WTC11 (cell line): ENCODE results near the gene GRK6.

Experiments
- JUN ChIP-seq: sonication (generic); formaldehyde crosslinking; IDR thresholded peaks from 2 replicates; pipeline ENCODE4 v1.8.0; 2023; ENCODE audit warnings: mild to moderate bottlenecking, missing genetic modification reagents
- TEAD1 ChIP-seq: sonication (generic); formaldehyde crosslinking; IDR thresholded peaks from 2 replicates; pipeline ENCODE4 v1.8.0; 2022; ENCODE audit warnings: mild to moderate bottlenecking, missing genetic modification reagents
- ZNF416 ChIP-seq: fragments of 250-450 bp; sonication (Bioruptor Pico); IDR thresholded peaks from 2 replicates; pipeline ENCODE4 v1.9.0; 2021; ENCODE audit warnings: mild to moderate bottlenecking, inconsistent platforms
- TF ChIP-seq, protein P1 (sequence below): fragments of 200-600 bp; IDR thresholded peaks from 2 replicates; pipeline ENCODE4 v1.8.0; 2022; ENCODE audit warnings: antibody characterized with exemption
- TF ChIP-seq, protein P2 (sequence below): sonication (generic); formaldehyde crosslinking; IDR thresholded peaks from 2 replicates; pipeline ENCODE4 v1.8.0; 2022; ENCODE audit warnings: mild to moderate bottlenecking, missing genetic modification reagents
- TF ChIP-seq, protein P3 (sequence below): sonication (generic); formaldehyde crosslinking; IDR thresholded peaks from 2 replicates; pipeline ENCODE4 v1.8.1; 2022; ENCODE audit warnings: missing genetic modification reagents, borderline replicate concordance
- TF ChIP-seq, protein P4 (sequence below): sonication (generic); formaldehyde crosslinking; IDR thresholded peaks from 2 replicates; pipeline ENCODE4 v1.8.1; 2022; ENCODE audit warnings: mild to moderate bottlenecking, missing genetic modification reagents, moderate library complexity, borderline replicate concordance
- TF ChIP-seq, protein P5 (sequence below): fragments of 250-450 bp; sonication (Bioruptor Pico); IDR thresholded peaks from 2 replicates; pipeline ENCODE4 v1.9.0; 2021; ENCODE audit warnings: mild to moderate bottlenecking

DNA sequence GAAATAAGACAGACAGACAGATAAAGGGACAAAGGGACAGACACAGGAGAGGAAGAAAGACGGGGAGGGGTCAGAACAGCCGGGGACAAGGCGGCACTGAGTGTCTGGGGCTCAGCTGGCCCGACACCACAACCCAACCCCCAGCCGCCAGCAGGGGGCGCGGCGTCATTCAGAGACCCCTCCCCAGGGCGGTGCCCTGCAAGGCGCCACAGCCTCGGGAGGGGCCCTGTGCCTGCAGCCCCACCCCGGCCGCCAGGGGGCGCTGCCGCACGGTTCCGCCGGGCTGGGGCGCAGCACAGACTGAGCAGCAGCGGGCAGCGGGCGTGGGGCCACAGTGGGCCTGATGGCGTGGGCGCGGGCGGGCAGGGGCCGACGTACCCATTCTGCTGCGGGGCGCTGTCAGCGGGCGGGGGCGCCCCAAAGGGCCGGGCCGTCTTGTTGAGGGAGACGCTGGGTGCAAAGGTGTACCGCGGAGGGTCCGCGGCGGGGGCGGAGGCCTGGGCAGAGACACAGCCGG, 65.0 kb downstream of the GRK6 start:
- TF ChIP-seq, protein P1, sequence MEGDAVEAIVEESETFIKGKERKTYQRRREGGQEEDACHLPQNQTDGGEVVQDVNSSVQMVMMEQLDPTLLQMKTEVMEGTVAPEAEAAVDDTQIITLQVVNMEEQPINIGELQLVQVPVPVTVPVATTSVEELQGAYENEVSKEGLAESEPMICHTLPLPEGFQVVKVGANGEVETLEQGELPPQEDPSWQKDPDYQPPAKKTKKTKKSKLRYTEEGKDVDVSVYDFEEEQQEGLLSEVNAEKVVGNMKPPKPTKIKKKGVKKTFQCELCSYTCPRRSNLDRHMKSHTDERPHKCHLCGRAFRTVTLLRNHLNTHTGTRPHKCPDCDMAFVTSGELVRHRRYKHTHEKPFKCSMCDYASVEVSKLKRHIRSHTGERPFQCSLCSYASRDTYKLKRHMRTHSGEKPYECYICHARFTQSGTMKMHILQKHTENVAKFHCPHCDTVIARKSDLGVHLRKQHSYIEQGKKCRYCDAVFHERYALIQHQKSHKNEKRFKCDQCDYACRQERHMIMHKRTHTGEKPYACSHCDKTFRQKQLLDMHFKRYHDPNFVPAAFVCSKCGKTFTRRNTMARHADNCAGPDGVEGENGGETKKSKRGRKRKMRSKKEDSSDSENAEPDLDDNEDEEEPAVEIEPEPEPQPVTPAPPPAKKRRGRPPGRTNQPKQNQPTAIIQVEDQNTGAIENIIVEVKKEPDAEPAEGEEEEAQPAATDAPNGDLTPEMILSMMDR: peak; percentile 100
- no peak for TF ChIP-seq ZNF416 (CRISPR knock-in tag)
- no peak for TF ChIP-seq JUN (CRISPR knock-in tag)
- TF ChIP-seq TEAD1: peak; percentile 67; the same call in 1 of the 2 replicates
- TF ChIP-seq, protein P2, sequence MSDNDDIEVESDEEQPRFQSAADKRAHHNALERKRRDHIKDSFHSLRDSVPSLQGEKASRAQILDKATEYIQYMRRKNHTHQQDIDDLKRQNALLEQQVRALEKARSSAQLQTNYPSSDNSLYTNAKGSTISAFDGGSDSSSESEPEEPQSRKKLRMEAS (CRISPR knock-in tag): no peak
- TF ChIP-seq, protein P3, sequence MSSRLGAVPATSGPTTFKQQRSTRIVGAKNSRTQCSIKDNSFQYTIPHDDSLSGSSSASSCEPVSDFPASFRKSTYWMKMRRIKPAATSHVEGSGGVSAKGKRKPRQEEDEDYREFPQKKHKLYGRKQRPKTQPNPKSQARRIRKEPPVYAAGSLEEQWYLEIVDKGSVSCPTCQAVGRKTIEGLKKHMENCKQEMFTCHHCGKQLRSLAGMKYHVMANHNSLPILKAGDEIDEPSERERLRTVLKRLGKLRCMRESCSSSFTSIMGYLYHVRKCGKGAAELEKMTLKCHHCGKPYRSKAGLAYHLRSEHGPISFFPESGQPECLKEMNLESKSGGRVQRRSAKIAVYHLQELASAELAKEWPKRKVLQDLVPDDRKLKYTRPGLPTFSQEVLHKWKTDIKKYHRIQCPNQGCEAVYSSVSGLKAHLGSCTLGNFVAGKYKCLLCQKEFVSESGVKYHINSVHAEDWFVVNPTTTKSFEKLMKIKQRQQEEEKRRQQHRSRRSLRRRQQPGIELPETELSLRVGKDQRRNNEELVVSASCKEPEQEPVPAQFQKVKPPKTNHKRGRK (CRISPR knock-in tag): no peak
- TF ChIP-seq, protein P4, sequence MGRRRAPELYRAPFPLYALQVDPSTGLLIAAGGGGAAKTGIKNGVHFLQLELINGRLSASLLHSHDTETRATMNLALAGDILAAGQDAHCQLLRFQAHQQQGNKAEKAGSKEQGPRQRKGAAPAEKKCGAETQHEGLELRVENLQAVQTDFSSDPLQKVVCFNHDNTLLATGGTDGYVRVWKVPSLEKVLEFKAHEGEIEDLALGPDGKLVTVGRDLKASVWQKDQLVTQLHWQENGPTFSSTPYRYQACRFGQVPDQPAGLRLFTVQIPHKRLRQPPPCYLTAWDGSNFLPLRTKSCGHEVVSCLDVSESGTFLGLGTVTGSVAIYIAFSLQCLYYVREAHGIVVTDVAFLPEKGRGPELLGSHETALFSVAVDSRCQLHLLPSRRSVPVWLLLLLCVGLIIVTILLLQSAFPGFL (CRISPR knock-in tag): no peak
- TF ChIP-seq, protein P5, sequence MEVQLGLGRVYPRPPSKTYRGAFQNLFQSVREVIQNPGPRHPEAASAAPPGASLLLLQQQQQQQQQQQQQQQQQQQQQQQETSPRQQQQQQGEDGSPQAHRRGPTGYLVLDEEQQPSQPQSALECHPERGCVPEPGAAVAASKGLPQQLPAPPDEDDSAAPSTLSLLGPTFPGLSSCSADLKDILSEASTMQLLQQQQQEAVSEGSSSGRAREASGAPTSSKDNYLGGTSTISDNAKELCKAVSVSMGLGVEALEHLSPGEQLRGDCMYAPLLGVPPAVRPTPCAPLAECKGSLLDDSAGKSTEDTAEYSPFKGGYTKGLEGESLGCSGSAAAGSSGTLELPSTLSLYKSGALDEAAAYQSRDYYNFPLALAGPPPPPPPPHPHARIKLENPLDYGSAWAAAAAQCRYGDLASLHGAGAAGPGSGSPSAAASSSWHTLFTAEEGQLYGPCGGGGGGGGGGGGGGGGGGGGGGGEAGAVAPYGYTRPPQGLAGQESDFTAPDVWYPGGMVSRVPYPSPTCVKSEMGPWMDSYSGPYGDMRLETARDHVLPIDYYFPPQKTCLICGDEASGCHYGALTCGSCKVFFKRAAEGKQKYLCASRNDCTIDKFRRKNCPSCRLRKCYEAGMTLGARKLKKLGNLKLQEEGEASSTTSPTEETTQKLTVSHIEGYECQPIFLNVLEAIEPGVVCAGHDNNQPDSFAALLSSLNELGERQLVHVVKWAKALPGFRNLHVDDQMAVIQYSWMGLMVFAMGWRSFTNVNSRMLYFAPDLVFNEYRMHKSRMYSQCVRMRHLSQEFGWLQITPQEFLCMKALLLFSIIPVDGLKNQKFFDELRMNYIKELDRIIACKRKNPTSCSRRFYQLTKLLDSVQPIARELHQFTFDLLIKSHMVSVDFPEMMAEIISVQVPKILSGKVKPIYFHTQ (CRISPR knock-in tag): no peak
